ENCODE results near the gene HAUS6. TPM values are rescaled to one million over a fixed set of nuclear protein-coding genes. Genes with fewer than 3 reads are reported as not detected.
A peak's percentile ranks its signal among the peaks of the same experiment; 100 is the strongest.

The HAUS6 gene
- total and polyA plus RNA-seq, 2 of the 4 experiments (the other 2 are of a cell fraction) = 5.8 to 13.3 TPM

GRCh38 chr9:19117039-19117716 lies 14.5 kb upstream of the HAUS6 start:
- Histone ChIP-seq H3K9ac (ENCODE audit: low read depth, low read length) (no peak overlapping the region), H2AK5ac (ENCODE audit: low read depth, low read length) (0 out of 2 replicates have a peak overlapping the region, but pooled peaks have one; percentile 27), H4K91ac (ENCODE audit: insufficient read depth, low read depth, low read length) (no peak overlapping the region), H3K4ac (ENCODE audit: low read depth, low read length) (no peak overlapping the region), H3K14ac (replicated peaks; ENCODE audit: low read depth, low read length) (no peak overlapping the region), H3K36me3 (ENCODE audit: control insufficient read depth, insufficient read depth, low read length) (peaks cover 50% of the 10 kb centered on the region), H3K27ac (ENCODE audit: insufficient read depth, low read length) (no peak overlapping the region), H4K8ac (ENCODE audit: low read depth in 2 of 2, low read length in 2 of 2) (no peak overlapping the region), H2AK9ac (replicated peaks; ENCODE audit: low read depth, low read length, poor library complexity) (no peak overlapping the region), H3K4me3 (ENCODE audit: insufficient read depth, low read depth, low read length) (no peak overlapping the region), H3K23ac (ENCODE audit: low read depth, low read length) (no peak overlapping the region), H2BK5ac (ENCODE audit: low read depth, low read length, poor library complexity, severe bottlenecking) (peak overlapping the region; percentile 40), H3K4me1 (ENCODE audit: control insufficient read depth, insufficient read depth, low read length) (peaks cover 8% of the 10 kb centered on the region; the same call in 1 of the 2 replicates), H2BK120ac (ENCODE audit: low read depth, low read length) (no peak overlapping the region), H3K27me3 (ENCODE audit: control insufficient read depth, insufficient read depth, low read length) (no peaks in the 10 kb centered on the region), H3K9me1 (ENCODE audit: insufficient read depth, low read length) (peaks cover 16% of the 10 kb centered on the region), H3K18ac (ENCODE audit: low read depth, low read length) (no peak overlapping the region), H3K79me1 (ENCODE audit: low read depth in 1 of 2, low read length in 2 of 2) (peaks cover 20 to 70% of the 10 kb centered on the region in 2 experiments; a peak in 3 of 4 replicates), H4K20me1 (ENCODE audit: insufficient read depth, low read length) (no peaks in the 10 kb centered on the region), H2BK15ac (ENCODE audit: low read depth, low read length) (no peak overlapping the region), H4K5ac (ENCODE audit: low read depth, low read length) (no peak overlapping the region), H3K9me3 (ENCODE audit: control insufficient read depth, insufficient read depth, low read length) (no peaks in the 10 kb centered on the region), H2AFZ (replicated peaks; ENCODE audit: low read length, poor library complexity) (no peak overlapping the region), H3K4me2 (ENCODE audit: low read depth, low read length) (no peak overlapping the region), H2BK20ac (ENCODE audit: low read depth, low read length) (no peak overlapping the region), H3K56ac (ENCODE audit: extremely low read depth, insufficient read depth, low read length) (no peak overlapping the region)
- POLR2A ChIA-PET (ENCODE audit: unreplicated experiment) = no interaction called here
- BruUV-seq (replicated peaks) = no TSS peak
- no peak for ATAC-seq (ENCODE audit: low read depth)
- WGBS, 2 experiments (ENCODE audit: extremely low coverage in 2 of 2, insufficient read length in 1 of 2) = no CpG with 5 or more reads among the region's 5 CpGs
- CTCF ChIA-PET = interaction anchor here (0.6 kb wide), 1 partner anchor 31 kb away, joined by 4 read pairs; no protein-coding TSS in a partner anchor
- dilution Hi-C loops (cut with HindIII; ENCODE audit: low sequenced_read_pairs, unreplicated experiment) (no loop called here), intact Hi-C loops (cut with micrococcal nuclease) (no loop called here), in situ Hi-C loops (cut with MboI; ENCODE audit: low sequenced_read_pairs) (no loop called here)
- TF ChIP-seq BHLHE40 (IDR thresholded peaks at IDR 0.05; ENCODE audit: low read depth, low read length) = no peak
- TF ChIP-seq CHD1 (IDR thresholded peaks at IDR 0.05; ENCODE audit: low read depth, low read length) = no peak
- TF ChIP-seq MXI1 (IDR thresholded peaks at IDR 0.05; ENCODE audit: borderline replicate concordance, low read depth, low read length) = no peak
- TF ChIP-seq RFX5 (IDR thresholded peaks at IDR 0.05; ENCODE audit: low read depth, low read length) = no peak
- TF ChIP-seq ELK1 (IDR thresholded peaks at IDR 0.05; ENCODE audit: borderline replicate concordance, low read depth, low read length) = no peak
- no peak for TF ChIP-seq CEBPB (IDR thresholded peaks at IDR 0.05; ENCODE audit: low read depth, low read length)
- TF ChIP-seq RCOR1 (IDR thresholded peaks at IDR 0.05; ENCODE audit: insufficient replicate concordance, low read length) = no peak
- no peak for TF ChIP-seq CTCF (conservative IDR thresholded peaks at IDR 0.05; ENCODE audit: low read depth, low read length)
- TF ChIP-seq USF2 (IDR thresholded peaks at IDR 0.05; ENCODE audit: low read depth, low read length) = no peak
- TF ChIP-seq FOS (IDR thresholded peaks at IDR 0.05; ENCODE audit: low read depth, low read length) = no peak
- no peak for TF ChIP-seq POLR2A (IDR thresholded peaks at IDR 0.05; ENCODE audit: low read depth, low read length)
- no peak for TF ChIP-seq MAFK (IDR thresholded peaks at IDR 0.05; ENCODE audit: low read depth, low read length)
- TF ChIP-seq MAZ (IDR thresholded peaks at IDR 0.05; ENCODE audit: borderline replicate concordance, low read depth, low read length) = no peak
- TF ChIP-seq RAD21 (IDR thresholded peaks at IDR 0.05; ENCODE audit: low read length) = no peak
- no peak for TF ChIP-seq SMC3 (IDR thresholded peaks at IDR 0.05; ENCODE audit: low read depth, low read length)
- TF ChIP-seq NFE2L2 (IDR thresholded peaks at IDR 0.05; ENCODE audit: low read depth, low read length) = no peak
- DNase-seq = no peak

Data from IMR-90 (cell line).